SK-N-MC (cell line): ENCODE results near the gene PAK5.

ENCODE experiments used
- EZH2 ChIP-seq: fragments of 200-600 bp; sonication (generic); IDR thresholded peaks from one replicate; pipeline ENCODE4 v1.6.1; 2017; ENCODE audit warnings: antibody characterized with exemption
- FOXP2 ChIP-seq: optimal IDR thresholded peaks from 2 replicates; pipeline ENCODE3; 2011; ENCODE audit warnings: mild to moderate bottlenecking, moderate library complexity; ENCODE audit not compliant: insufficient read depth; ENCODE audit errors: extremely low read length, control extremely low read depth
- POLR2AphosphoS5 ChIP-seq: IDR thresholded peaks from 2 replicates; pipeline ENCODE4 v1.6.1; 2012; ENCODE audit warnings: mild to moderate bottlenecking, low read depth, low read length, borderline replicate concordance

- TF ChIP-seq POLR2AphosphoS5 (no peak), EZH2 (no peak), FOXP2 (no peak)
Observed at GRCh38 chr20:9509246-9509645, 329.6 kb downstream of the PAK5 start.
